Measurements from ENCODE around the gene ZBTB20. TPM values are rescaled to one million over a fixed set of nuclear protein-coding genes. Genes with fewer than 3 reads are reported as not detected.

ZBTB20 gene
- total RNA-seq, 1 experiment from 2014 or later: 26.5 TPM

- intact Hi-C loops (cut with micrococcal nuclease; ENCODE audit: unreplicated experiment): loop anchor here (5.0 to 10.0 kb wide), 2 partner anchors 782 to 1010 kb away; no protein-coding TSS in a partner anchor
- CTCF ChIA-PET: no interaction called here
- H3F3A ChIP-seq (ENCODE audit: insufficient read depth, low read depth): no peaks in the 10 kb centered on the region
- no peak overlapping the region for H3K4me2 ChIP-seq
- H3K9me3 ChIP-seq (ENCODE audit: insufficient read depth, low read depth): 0 out of 2 replicates have a peak, but pooled peaks cover 3% of the 10 kb centered on the region
- POLR2A ChIA-PET (ENCODE audit: unreplicated experiment): no interaction called here
- no peaks in the 10 kb centered on the region for H3K27me3 ChIP-seq (ENCODE audit: insufficient read depth, low read depth)
- no peaks in the 10 kb centered on the region for H3K36me3 ChIP-seq (ENCODE audit: low read depth)
- no peaks in the 10 kb centered on the region for H4K20me1 ChIP-seq (ENCODE audit: insufficient read depth)
- H3K27ac ChIP-seq: no peak overlapping the region
- no peak for TF ChIP-seq CTCF (conservative IDR thresholded peaks at IDR 0.05)
- no peak for TF ChIP-seq EZH2 (IDR thresholded peaks at IDR 0.05; ENCODE audit: low read depth)
- H3K4me1 ChIP-seq (replicated peaks; ENCODE audit: insufficient read depth): no peaks in the 10 kb centered on the region
- no peaks in the 10 kb centered on the region for H3K9me2 ChIP-seq (ENCODE audit: insufficient read depth)
- no peak overlapping the region for H3K4me3 ChIP-seq
- H3K79me2 ChIP-seq (ENCODE audit: low read depth): no peaks in the 10 kb centered on the region
- no peak for DNase-seq
- no peak overlapping the region for H2AFZ ChIP-seq
- no TSS peak for BruUV-seq (replicated peaks)
Measured at GRCh38 chr3:115164374-115165221, 17.5 kb upstream of the ZBTB20 start.

GRCh38 chr3:115162759-115163158 lies 15.7 kb upstream of the ZBTB20 start:
- no peaks in the 10 kb centered on the region for H3K79me2 ChIP-seq (ENCODE audit: low read depth)
- DNase-seq: no peak
- no peaks in the 10 kb centered on the region for H3K9me2 ChIP-seq (ENCODE audit: insufficient read depth)
- intact Hi-C loops (cut with micrococcal nuclease; ENCODE audit: unreplicated experiment): loop anchor here (10.0 kb wide), 1 partner anchor 1008 kb away; no protein-coding TSS in a partner anchor
- H3K9me3 ChIP-seq (ENCODE audit: insufficient read depth, low read depth): 0 out of 2 replicates have a peak, but pooled peaks cover 3% of the 10 kb centered on the region
- no peak overlapping the region for H3K4me3 ChIP-seq
- H3K4me1 ChIP-seq (replicated peaks; ENCODE audit: insufficient read depth): no peaks in the 10 kb centered on the region
- TF ChIP-seq CTCF (conservative IDR thresholded peaks at IDR 0.05) (no peak), EZH2 (IDR thresholded peaks at IDR 0.05; ENCODE audit: low read depth) (no peak)
- BruUV-seq (replicated peaks): no TSS peak
- H3K27me3 ChIP-seq (ENCODE audit: insufficient read depth, low read depth): no peaks in the 10 kb centered on the region
- no peaks in the 10 kb centered on the region for H4K20me1 ChIP-seq (ENCODE audit: insufficient read depth)
- ChIA-PET CTCF (no interaction called here), POLR2A (ENCODE audit: unreplicated experiment) (no interaction called here)
- no peak overlapping the region for H3K27ac ChIP-seq
- no peaks in the 10 kb centered on the region for H3F3A ChIP-seq (ENCODE audit: insufficient read depth, low read depth)
- no peak overlapping the region for H2AFZ ChIP-seq
- H3K36me3 ChIP-seq (ENCODE audit: low read depth): no peaks in the 10 kb centered on the region
- H3K4me2 ChIP-seq: no peak overlapping the region

GRCh38 chr3:115161866-115162265 lies 14.8 kb upstream of the ZBTB20 start:
- DNase-seq: no peak
- CTCF ChIA-PET: no interaction called here
- no peaks in the 10 kb centered on the region for H3K36me3 ChIP-seq (ENCODE audit: low read depth)

More at GRCh38 chr3:115161866-115162265, 14.8 kb upstream of the ZBTB20 start:
- Histone ChIP-seq H3K79me2 (ENCODE audit: low read depth) (no peaks in the 10 kb centered on the region), H3K4me1 (replicated peaks; ENCODE audit: insufficient read depth) (no peaks in the 10 kb centered on the region), H4K20me1 (ENCODE audit: insufficient read depth) (no peaks in the 10 kb centered on the region), H3K9me3 (ENCODE audit: insufficient read depth, low read depth) (0 out of 2 replicates have a peak, but pooled peaks cover 3% of the 10 kb centered on the region), H3K27ac (no peak overlapping the region), H3K4me2 (no peak overlapping the region), H3F3A (ENCODE audit: insufficient read depth, low read depth) (no peaks in the 10 kb centered on the region), H2AFZ (no peak overlapping the region), H3K27me3 (ENCODE audit: insufficient read depth, low read depth) (no peaks in the 10 kb centered on the region), H3K9me2 (ENCODE audit: insufficient read depth) (no peaks in the 10 kb centered on the region), H3K4me3 (no peak overlapping the region)
- POLR2A ChIA-PET (ENCODE audit: unreplicated experiment): no interaction called here
- BruUV-seq (replicated peaks): no TSS peak
- TF ChIP-seq CTCF (conservative IDR thresholded peaks at IDR 0.05) (no peak), EZH2 (IDR thresholded peaks at IDR 0.05; ENCODE audit: low read depth) (no peak)
- intact Hi-C loops (cut with micrococcal nuclease; ENCODE audit: unreplicated experiment): loop anchor here (10.0 kb wide), 1 partner anchor 1007 kb away; no protein-coding TSS in a partner anchor

Measured in PC-9 (cell line).